Liver (tissue), 3 donors: ENCODE data around the gene KANTR.

ENCODE experiments used
- CTCF ChIP-seq: fragments of 150-350 bp; IDR thresholded peaks from 2 replicates; pipeline ENCODE4 v1.5.1; 2017; ENCODE audit warnings: improper control_type of control experiment, low read depth, low read length; ENCODE audit not compliant: missing input control
- EGR1 ChIP-seq, 2 donors: IDR thresholded peaks; 2 replicates each; pipeline ENCODE4 v1.6.1; 2016 to 2018; ENCODE audit warnings: antibody characterized with exemption in 2 of 2, low read depth in 2 of 2
- FOXA1 ChIP-seq: IDR thresholded peaks from 2 replicates; pipeline ENCODE4 v1.6.1; 2016; ENCODE audit warnings: antibody characterized with exemption
- donor health status: healthy.
- donor health status: healthy.

- no peak for TF ChIP-seq EGR1 (IDR thresholded peaks at IDR 0.05; ENCODE audit: low read depth in 2 of 2)
- no peak for TF ChIP-seq CTCF
- no peak for TF ChIP-seq FOXA1
Measured at GRCh38 chrX:53086464-53086863, 7.5 kb upstream of the KANTR start.
